HEK293T (cell line): ENCODE results near the gene PPFIBP1.

Experiments
- BHLHE40 ChIP-seq: fragments of 450-650 bp; IDR thresholded peaks from 2 replicates; pipeline ENCODE4 v1.6.1; 2016; ENCODE audit warnings: mild to moderate bottlenecking, moderate library complexity, borderline replicate concordance
- CTBP1 ChIP-seq: fragments of 450-650 bp; IDR thresholded peaks from 2 replicates; pipeline ENCODE4 v1.6.1; 2016; ENCODE audit warnings: borderline replicate concordance
- FOXA1 ChIP-seq: fragments of 450-650 bp; IDR thresholded peaks from 2 replicates; pipeline ENCODE4 v1.6.1; 2016; ENCODE audit warnings: mild to moderate bottlenecking
- FOXM1 ChIP-seq: fragments of 450-650 bp; IDR thresholded peaks from 2 replicates; pipeline ENCODE4 v1.6.1; 2017; ENCODE audit warnings: mild to moderate bottlenecking, borderline replicate concordance
- L3MBTL2 ChIP-seq: fragments of 450-650 bp; conservative IDR thresholded peaks from 2 replicates; pipeline ENCODE4 v1.6.1; 2016; ENCODE audit warnings: mild to moderate bottlenecking
- NFRKB ChIP-seq: fragments of 450-650 bp; IDR thresholded peaks from 2 replicates; pipeline ENCODE4 v1.6.1; 2016; ENCODE audit warnings: mild to moderate bottlenecking, moderate library complexity
- SP1 ChIP-seq: fragments of 450-650 bp; IDR thresholded peaks from 2 replicates; pipeline ENCODE4 v1.6.1; 2017
- SUZ12 ChIP-seq: fragments of 450-650 bp; IDR thresholded peaks from 2 replicates; pipeline ENCODE4 v1.6.1; 2016; ENCODE audit warnings: mild to moderate bottlenecking
- TARDBP ChIP-seq: fragments of 450-650 bp; IDR thresholded peaks from 2 replicates; pipeline ENCODE4 v1.6.1; 2016
- ZNF384 ChIP-seq: fragments of 450-650 bp; IDR thresholded peaks from 2 replicates; pipeline ENCODE4 v1.6.1; 2016

- TF ChIP-seq SUZ12 (no peak), CTBP1 (no peak), SP1 (no peak), FOXA1 (no peak), NFRKB (no peak), FOXM1 (no peak), ZNF384 (no peak), L3MBTL2 (no peak), BHLHE40 (no peak), TARDBP (no peak)
Observed at GRCh38 chr12:27674989-27675388, 151.0 kb downstream of the PPFIBP1 start.
